DND-41 (cell line): ENCODE measurements around the gene PLAU.

Experiments used
- CTCF ChIP-seq: IDR thresholded peaks from 2 replicates; pipeline ENCODE4 v1.5.1; 2012; ENCODE audit warnings: borderline replicate concordance, low read length, moderate library complexity, mild to moderate bottlenecking; ENCODE audit not compliant: poor library complexity, severe bottlenecking; ENCODE audit errors: extremely low read depth
- EZH2 ChIP-seq: IDR thresholded peaks from 3 replicates; pipeline ENCODE4 v1.6.1; 2012; ENCODE audit warnings: borderline replicate concordance, low read depth, mild to moderate bottlenecking, moderate library complexity, low read length, inconsistent platforms; ENCODE audit not compliant: severe bottlenecking

GRCh38 chr10:73886085-73886529 is 24.8 kb upstream of the PLAU start:
- TF ChIP-seq EZH2, result no peak
- TF ChIP-seq CTCF, result peak; percentile 93
